HG02938 (cell line): ENCODE data around the gene SCNN1B.
"Not testable (repeated sequence)": the region's sequence is repeated elsewhere in the genome, so short reads cannot be mapped to it uniquely, and the experiment has no call there.

ENCODE experiments used
- ATAC-seq: cut with Tn5 transposase; IDR thresholded peaks from one replicate; pipeline ENCODE4 v1.9.1; 2021; ENCODE audit warnings: mild to moderate bottlenecking, moderate library complexity; ENCODE audit not compliant: unreplicated experiment

Gene SCNN1B

GRCh38 chr16:23377071-23377931 lies 75.2 kb downstream of the SCNN1B start:
- no peak for ATAC-seq

- ATAC-seq: no peak
Observed at GRCh38 chr16:23378256-23378655, 76.2 kb downstream of the SCNN1B start.

GRCh38 chr16:23378921-23379320 lies 76.8 kb downstream of the SCNN1B start:
- no peak for ATAC-seq

- ATAC-seq: no peak
Observed at GRCh38 chr16:23379707-23380106, 77.6 kb downstream of the SCNN1B start.

- ATAC-seq: no peak
Observed at GRCh38 chr16:23380501-23380951, 78.4 kb downstream of the SCNN1B start.

- not testable (repeated sequence) for ATAC-seq
Observed at GRCh38 chr16:23381702-23382101, 79.6 kb downstream of the SCNN1B start.

GRCh38 chr16:23382279-23382678 lies 80.2 kb downstream of the SCNN1B start:
- ATAC-seq: no peak

GRCh38 chr16:23383881-23384280 lies 81.8 kb downstream of the SCNN1B start:
- no peak for ATAC-seq

GRCh38 chr16:23384878-23385277 lies 82.8 kb downstream of the SCNN1B start:
- no peak for ATAC-seq

- no peak for ATAC-seq
Observed at GRCh38 chr16:23385441-23385840, 83.3 kb downstream of the SCNN1B start.

- ATAC-seq: no peak
Observed at GRCh38 chr16:23387666-23388065, 85.6 kb downstream of the SCNN1B start.

GRCh38 chr16:23388786-23389185 lies 86.7 kb downstream of the SCNN1B start:
- no peak for ATAC-seq

- no peak for ATAC-seq
Observed at GRCh38 chr16:23389201-23389600, 87.1 kb downstream of the SCNN1B start.

- ATAC-seq: not testable (repeated sequence)
Observed at GRCh38 chr16:23389936-23390335, 87.8 kb downstream of the SCNN1B start.

- ATAC-seq: no peak
Observed at GRCh38 chr16:23391381-23392222, 89.5 kb downstream of the SCNN1B start.

GRCh38 chr16:23392223-23392600 lies 90.1 kb downstream of the SCNN1B start:
- no peak for ATAC-seq

GRCh38 chr16:23394141-23394831 lies 92.2 kb downstream of the SCNN1B start:
- no peak for ATAC-seq

GRCh38 chr16:23395732-23396131 lies 93.6 kb downstream of the SCNN1B start:
- ATAC-seq: no peak

GRCh38 chr16:23397464-23397863 lies 95.4 kb downstream of the SCNN1B start:
- no peak for ATAC-seq

- no peak for ATAC-seq
Observed at GRCh38 chr16:23398987-23399805, 97.1 kb downstream of the SCNN1B start.
